Activated T-cell treated with anti-CD3 and anti-CD28 coated beads for 4 hours (primary cell): ENCODE results near the gene GRK6.
"Not testable (repeated sequence)": the region's sequence is repeated elsewhere in the genome, so short reads cannot be mapped to it uniquely, and the experiment has no call there.

Source experiments
- DNase-seq: peaks from one replicate; pipeline ENCODE4 v3.0.0-alpha.2; 2020

GRK6 gene

GRCh38 chr5:177472460-177473442, 46.3 kb downstream of the GRK6 start:
- DNase-seq: peak; percentile 42

DNA sequence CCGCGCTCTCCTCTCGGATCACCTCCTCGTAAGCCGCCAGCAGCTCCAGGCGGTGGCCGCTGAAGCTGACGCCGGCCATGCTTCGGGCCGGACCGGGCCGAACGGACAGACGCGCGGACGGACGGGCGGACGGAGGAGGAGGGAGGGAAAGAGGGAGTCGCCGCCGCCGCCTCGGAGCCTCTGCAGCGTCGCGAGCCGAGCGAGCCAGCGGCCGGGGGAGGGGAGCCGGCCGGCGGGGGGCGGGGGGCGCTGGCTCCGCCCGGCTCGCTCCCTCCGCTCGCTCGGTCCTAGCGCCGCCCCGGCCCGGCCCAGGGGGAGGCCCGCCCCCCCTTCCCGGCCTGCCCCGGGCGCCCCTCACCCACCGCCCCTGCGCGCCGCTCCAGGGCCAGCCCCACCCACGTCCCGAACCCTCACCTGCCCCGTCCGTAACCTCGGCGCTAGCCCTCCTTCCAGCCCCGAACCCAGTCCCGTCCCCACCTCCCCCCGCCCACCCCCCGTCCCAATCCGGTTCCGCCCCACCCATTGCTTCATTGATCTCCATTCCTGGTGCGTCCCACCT, 47.0 kb downstream of the GRK6 start, which contains the start of gene DBN1:
TSS of gene DBN1 (minus strand) at position 192 of the 559 bp plus-strand sequence. CDS start at position 79, 113 bp downstream.
- DNase-seq: no peak

GRCh38 chr5:177474002-177474476, 47.6 kb downstream of the GRK6 start:
- no peak for DNase-seq

DNA sequence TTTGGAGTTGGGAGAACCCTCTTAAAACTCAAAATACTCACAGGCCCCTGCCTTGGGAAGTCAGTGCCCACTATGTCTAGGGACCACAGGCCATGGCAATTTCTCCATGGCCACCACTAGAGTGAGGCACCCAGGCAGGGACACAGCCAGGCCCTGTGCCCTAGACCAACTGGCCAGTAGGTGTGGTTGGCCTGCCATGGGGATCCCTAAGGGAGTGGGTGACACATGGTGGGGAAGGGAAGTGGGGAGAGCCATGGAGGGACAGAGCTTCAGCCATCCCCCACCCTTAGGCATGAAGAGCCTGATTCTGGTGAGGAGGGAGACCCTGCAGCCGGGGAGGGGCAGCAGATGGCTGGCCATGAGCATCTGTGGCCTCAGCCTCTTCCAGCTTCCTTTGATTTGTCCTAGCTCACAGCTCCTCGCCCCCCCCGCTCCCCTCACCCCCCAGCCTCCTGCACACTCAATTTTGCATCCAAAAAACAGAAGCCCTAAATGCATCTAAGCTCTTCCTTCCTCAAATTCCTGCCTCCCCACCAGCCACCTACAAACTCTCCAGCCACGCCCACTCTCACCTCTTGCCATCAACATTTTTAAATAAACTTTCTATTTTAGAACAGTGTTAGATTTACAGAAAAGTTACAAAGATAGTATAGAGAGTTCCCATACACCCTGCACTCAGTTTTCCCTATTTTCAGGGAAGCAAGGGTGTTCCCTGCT, 48.5 kb downstream of the GRK6 start:
- no peak for DNase-seq

GRCh38 chr5:177475563-177476427, 49.3 kb downstream of the GRK6 start:
- DNase-seq: no peak

GRCh38 chr5:177476531-177477233, 50.2 kb downstream of the GRK6 start:
- DNase-seq: no peak

DNA sequence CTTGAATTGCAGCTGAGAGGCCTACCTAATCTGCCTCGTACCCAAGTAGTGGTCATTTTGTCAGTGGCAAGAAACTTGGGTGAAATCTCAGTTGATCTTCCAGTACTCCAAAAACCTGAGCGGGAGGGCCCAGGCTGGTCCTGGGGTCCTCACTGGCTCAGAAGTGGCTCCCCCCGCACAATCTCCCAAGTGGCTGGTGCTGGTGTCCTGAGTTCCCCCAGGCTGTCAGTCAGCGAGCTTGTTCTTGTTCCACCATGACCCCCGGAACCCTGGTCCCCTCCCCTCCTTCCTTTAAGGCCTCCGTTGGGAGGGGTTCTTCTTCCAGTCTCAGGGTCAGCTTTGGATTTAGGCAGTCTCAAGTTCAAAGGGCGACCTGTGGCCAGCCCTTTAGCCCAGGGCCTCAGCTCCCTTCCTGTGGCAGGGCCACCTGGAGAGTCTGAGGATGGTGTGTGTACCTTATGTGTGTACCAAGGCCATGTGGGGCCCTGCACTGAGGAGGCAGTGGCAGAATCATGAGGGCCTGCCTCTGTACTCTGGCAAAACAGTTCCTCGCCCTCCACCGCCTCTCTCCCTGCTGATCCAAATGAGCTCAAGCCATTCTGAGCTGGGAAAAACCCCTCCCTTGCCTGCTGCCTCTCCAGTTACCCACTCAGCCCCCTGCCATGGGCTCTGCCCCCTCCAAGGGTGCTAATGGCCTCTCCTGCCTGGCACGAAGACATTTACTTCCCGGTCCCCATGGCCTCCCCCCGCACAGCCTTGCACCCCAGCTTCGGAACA, 51.4 kb downstream of the GRK6 start:
- DNase-seq: no peak

- DNase-seq: no peak
Observed at GRCh38 chr5:177478711-177479646, 52.5 kb downstream of the GRK6 start.

DNA sequence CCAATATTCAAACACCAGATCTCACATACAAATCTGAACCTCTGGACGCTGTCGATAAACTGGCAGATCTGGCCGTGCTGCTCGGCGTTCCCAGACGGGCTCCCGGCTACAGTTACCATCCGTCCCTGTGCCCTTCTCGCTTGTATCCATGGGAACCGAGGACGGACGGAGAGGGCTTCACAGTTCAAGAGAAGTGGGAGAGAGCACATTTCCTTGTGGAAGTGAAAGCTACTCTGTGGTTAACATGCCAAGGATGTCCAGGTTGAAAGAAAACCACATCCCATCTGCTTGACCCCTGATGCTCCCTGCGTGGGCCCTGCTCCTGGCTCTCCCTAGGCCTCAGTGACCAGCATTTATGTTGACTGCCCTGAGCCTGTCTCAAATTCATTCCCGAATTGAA, 53.3 kb downstream of the GRK6 start:
- DNase-seq: no peak

DNA sequence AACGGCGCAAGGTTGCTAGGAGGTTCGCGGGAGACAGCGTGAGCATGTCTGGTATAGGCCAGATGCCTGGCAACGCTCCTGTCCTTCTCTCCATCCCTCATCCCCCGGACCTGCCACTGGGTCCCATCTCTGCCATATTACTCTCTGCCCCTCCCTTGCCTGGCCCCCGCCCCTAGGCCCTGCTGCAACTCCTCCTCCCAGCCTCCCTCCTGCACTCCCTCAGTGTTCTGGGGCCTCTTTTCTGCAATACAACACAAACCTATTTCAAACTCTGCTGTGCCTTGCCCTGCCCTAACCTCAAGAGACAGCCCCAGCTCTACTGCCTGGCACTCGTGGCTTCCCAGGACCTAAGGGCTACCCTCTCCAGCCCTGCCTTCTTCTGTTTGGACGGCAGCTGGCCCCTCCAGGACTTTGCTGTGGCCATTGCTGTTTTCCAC, 55.9 kb downstream of the GRK6 start:
- no peak for DNase-seq

DNA sequence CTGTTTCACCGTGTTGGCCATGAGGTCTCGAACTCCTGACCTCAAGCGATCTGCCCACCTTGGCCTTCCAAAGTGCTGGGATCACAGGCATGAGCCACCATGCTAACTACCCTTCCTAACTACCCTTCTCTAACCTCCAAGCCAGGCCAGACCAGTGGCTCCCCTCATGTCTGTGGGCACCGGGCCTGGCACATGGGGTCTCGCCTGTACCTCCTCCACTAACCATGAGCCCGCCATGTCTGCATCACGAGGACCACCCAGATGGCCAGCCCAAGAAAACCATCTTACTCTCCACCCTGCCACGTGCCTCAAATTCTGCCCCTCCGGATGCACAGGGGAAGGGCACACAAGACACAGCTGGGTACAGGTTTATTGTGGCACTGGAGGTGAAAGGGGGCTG, 56.6 kb downstream of the GRK6 start:
- DNase-seq: no peak

DNA sequence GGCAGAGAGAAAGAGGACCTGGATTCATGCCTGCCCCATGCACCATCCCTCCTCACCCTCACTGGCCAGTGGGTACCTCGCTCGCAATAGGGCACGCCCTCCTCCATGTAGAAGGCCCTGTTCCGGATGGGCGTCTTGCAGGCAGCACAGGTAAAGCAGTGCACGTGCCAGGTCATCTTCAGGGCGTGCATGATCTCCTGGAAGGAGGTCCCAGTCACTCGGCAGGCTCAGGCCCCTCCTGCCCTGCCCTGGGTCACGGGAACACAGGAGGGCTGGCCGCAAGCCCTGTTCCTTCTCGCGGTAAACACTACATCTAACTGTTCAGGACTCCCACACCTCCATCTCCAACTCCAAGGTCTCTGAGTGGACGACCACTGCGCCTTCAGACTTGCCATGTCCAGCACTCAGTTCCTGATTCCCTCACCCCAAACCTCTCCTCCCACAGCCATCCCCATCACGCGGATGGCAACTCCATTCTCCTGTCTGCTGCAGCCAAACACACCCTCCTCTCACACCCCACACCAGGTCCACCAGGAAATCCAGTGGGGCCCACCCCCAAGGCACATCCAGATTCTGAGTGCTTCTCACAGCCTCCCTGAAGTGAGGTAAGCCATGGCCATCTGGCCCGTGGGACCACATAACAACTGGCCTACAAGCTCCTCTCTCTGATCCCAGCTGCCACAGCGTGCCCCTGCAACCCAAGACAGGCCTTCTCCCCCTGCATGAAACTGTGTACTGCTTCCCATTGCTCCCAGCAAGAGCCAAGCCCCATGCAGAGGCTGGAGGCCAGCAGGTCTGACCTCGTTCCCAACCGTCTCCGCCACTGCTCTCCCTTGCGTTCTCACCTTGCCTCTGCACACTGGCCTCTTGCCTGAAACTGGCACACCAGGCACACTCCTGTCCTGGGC, 57.8 kb downstream of the GRK6 start:
- DNase-seq: no peak

DNA sequence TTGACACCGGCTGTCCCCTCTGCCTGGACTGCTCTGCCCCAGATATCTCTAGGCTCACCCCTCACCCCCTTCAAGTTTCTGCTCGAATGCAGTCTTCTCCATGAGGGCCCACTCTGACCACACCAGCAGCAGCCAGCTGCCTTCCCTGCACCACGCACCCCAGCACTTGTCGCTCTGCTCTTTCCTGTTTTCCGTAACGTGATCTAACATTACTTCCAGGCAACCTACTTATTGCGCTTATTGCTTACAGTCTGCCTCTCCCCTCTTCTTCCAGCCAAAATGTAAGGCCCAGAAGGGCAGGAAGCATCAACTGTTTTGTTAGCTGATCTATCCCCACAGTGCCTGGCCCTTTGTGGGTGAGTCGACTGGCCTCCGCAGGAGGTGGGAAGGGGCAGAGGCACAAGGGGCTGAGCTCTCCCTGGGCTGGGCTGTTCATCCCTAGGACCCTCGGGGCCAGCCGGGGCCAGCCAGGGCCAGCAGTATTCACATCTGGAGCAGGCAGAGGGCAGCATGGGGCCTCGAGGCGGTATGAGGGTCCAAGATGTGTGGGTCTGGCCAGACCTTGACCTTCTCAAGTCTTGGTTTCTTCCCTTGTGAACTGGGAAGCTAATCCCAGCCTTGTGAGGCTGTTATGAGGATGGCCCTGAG, 58.5 kb downstream of the GRK6 start:
- no peak for DNase-seq

DNA sequence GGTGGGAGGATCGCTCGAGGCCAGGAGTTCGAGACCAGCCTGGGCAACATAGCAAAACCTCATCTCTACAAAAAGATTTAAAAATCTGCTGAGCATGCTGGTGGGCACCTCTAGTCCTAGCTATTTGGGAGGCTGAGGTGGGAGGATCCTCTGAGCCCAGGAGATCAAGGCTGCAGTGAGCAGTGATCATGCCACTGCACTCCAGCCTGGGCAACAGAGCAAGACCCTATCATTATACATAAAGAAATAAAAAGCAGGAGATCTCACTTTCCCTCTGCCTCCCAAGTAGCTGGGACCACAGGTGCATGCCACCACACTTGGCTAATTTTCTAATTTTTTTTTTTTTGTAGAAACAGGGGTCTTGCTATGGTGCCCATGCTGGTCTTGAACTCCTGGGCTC, 59.3 kb downstream of the GRK6 start:
- DNase-seq: not testable (repeated sequence)

DNA sequence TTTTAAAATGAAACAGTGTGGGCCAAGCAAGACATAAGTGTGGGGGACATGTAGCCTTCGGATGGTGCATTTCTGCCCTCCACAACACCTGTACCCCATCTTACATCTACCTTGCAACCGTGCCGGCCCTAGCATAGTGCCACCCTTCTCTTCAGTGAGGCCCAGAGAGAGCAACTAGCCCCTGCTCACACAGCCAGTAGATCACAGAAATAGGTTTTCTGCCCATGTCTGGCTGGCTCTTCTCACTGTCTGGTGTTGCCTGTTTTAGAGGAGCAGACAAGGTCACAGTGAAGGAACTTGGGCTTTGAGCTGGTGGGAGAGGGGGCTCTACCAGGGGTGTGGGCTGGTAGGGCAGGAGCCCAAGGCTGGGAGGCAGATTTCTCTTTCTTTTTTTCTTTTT, 59.8 kb downstream of the GRK6 start:
- DNase-seq: no peak

DNA sequence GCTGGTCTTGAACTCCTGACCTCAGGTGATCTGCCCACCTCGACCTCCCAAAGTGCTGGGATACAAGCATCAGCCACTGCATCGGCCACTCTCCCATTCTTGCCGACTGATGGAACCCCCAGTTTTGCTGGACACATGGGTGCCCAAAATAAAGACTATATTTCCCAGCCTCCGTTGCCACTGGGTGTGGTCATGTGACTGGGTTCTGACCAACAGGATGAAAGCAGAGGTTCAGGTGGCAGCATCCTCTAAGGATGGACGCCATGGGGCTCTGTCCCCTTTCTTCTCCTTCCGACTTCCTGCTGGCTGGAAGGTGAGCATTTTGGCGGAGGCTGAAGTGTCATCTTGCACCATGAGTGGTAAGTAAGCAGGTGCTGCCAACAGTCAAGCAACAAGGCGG, 60.7 kb downstream of the GRK6 start:
- no peak for DNase-seq

DNA sequence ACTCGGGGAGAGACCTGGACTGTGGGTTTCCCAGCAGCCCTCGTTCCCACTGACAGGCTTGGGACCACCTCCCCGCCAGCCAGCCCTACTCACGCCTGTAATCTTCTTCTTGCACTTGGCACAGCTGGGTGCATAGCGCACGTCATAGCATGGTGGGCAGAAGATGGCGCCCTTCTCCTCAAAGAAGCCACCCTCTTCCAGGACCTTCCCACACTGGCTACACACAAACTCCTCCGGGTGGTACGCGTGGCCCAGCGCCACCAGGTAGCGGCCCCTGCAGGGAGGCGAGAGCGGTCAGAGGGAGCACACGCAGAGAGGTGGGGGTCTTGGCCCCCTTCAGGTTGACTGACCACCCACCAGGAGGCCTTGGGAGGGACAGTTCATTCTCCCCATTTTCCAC, 61.5 kb downstream of the GRK6 start:
- DNase-seq: no peak

DNA sequence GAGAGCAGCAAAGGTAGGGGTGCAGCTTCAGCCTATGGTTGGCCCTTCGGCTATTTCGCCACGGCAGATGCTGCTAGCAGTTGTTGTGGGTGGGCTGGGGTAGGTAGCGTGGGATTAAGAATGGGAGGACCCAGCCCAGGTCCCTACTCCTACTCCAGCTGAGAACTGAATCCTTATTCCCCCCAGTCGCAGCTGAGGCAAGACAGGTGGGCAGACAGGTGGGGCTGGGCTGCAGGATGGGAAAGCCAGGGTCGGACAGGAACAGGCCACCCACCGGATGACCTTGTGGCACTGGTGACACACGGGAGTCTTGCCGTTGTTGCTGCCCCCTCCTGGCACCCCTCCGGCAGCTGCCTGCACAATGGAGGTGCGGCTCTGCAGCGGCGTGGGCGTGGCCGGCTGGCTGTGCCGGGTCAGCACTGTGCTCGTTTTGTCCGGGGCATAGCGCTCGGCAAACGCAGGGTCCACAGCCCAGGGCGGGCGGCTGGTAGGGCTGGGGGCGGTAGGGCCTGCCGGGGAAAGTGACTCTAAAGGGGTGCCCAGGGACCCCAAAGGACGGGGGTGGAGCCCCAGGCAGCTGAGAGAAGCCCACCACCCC, 62.7 kb downstream of the GRK6 start:
- no peak for DNase-seq
